HL-60 (cell line): ENCODE measurements around the gene CENPA.
A peak's percentile ranks its signal among the peaks of the same experiment; 100 is the strongest.

Experiments
- CTCF ChIP-seq: IDR thresholded peaks from one replicate; pipeline ENCODE4 v1.5.1; 2011; ENCODE audit warnings: low read length, control low read depth, inconsistent platforms; ENCODE audit not compliant: insufficient read depth
- POLR2AphosphoS5 ChIP-seq: IDR thresholded peaks from 2 replicates; pipeline ENCODE4 v1.6.1; 2012; ENCODE audit warnings: low read depth
- REST ChIP-seq: IDR thresholded peaks from 2 replicates; pipeline ENCODE4 v1.6.1; 2012; ENCODE audit warnings: low read depth; ENCODE audit not compliant: insufficient replicate concordance

- TF ChIP-seq CTCF: no peak
- TF ChIP-seq POLR2AphosphoS5: peak; percentile 80
- peak; percentile 92 for TF ChIP-seq REST
Measured at GRCh38 chr2:26838121-26838906, 52.5 kb downstream of the CENPA start.
